Measurements from ENCODE around the gene GGTLC1. TPM values are rescaled to one million over a fixed set of nuclear protein-coding genes. Genes with fewer than 3 reads are reported as not detected.

GGTLC1 gene
- total RNA-seq, 1 donor from 2014 or later: not detected

- DNase-seq (ENCODE audit: low spot score in 2 of 2): no peak
- Histone ChIP-seq H3K4me1 (no peaks in the 10 kb centered on the region), H3K9me3 (no peaks in the 10 kb centered on the region), H3K36me3 (no peaks in the 10 kb centered on the region), H3K4me3 (no peak overlapping the region), H3K27me3 (no peaks in the 10 kb centered on the region), H3K27ac (no peak overlapping the region)
- intact Hi-C loops (cut with DNase I): no loop called here
- no peak for TF ChIP-seq CTCF (IDR thresholded peaks at IDR 0.05)
These were observed 34.1 kb upstream of the GGTLC1 start for GRCh38 chr20:24022621-24023180.

GRCh38 chr20:24018796-24019195 is 30.2 kb upstream of the GGTLC1 start:
- Histone ChIP-seq H3K4me3 (no peak overlapping the region), H3K4me1 (no peaks in the 10 kb centered on the region), H3K27ac (no peak overlapping the region), H3K27me3 (no peaks in the 10 kb centered on the region), H3K36me3 (no peaks in the 10 kb centered on the region), H3K9me3 (no peaks in the 10 kb centered on the region)
- no peak for TF ChIP-seq CTCF (IDR thresholded peaks at IDR 0.05)
- intact Hi-C loops (cut with DNase I): no loop called here
- no peak for DNase-seq (ENCODE audit: low spot score in 2 of 2)

GRCh38 chr20:24017458-24017755 is 28.8 kb upstream of the GGTLC1 start:
- no peak for TF ChIP-seq CTCF (IDR thresholded peaks at IDR 0.05)
- Histone ChIP-seq H3K4me1 (no peaks in the 10 kb centered on the region), H3K4me3 (no peak overlapping the region), H3K27me3 (no peaks in the 10 kb centered on the region), H3K36me3 (no peaks in the 10 kb centered on the region), H3K27ac (no peak overlapping the region), H3K9me3 (no peaks in the 10 kb centered on the region)
- intact Hi-C loops (cut with DNase I): no loop called here
- no peak for DNase-seq (ENCODE audit: low spot score in 2 of 2)

GRCh38 chr20:24016607-24017457 is 28.3 kb upstream of the GGTLC1 start:
- H3K4me1 ChIP-seq: no peaks in the 10 kb centered on the region
- TF ChIP-seq CTCF (IDR thresholded peaks at IDR 0.05): no peak
- H3K4me3 ChIP-seq: no peak overlapping the region
- H3K27me3 ChIP-seq: no peaks in the 10 kb centered on the region
- no peaks in the 10 kb centered on the region for H3K36me3 ChIP-seq
- no peak for DNase-seq (ENCODE audit: low spot score in 2 of 2)
- intact Hi-C loops (cut with DNase I): no loop called here
- no peak overlapping the region for H3K27ac ChIP-seq
- H3K9me3 ChIP-seq: no peaks in the 10 kb centered on the region

GRCh38 chr20:24013953-24014352 is 25.4 kb upstream of the GGTLC1 start:
- H3K27me3 ChIP-seq: no peaks in the 10 kb centered on the region
- H3K36me3 ChIP-seq: no peaks in the 10 kb centered on the region
- intact Hi-C loops (cut with DNase I): no loop called here
- no peak for TF ChIP-seq CTCF (IDR thresholded peaks at IDR 0.05)
- no peak overlapping the region for H3K4me3 ChIP-seq
- H3K4me1 ChIP-seq: no peaks in the 10 kb centered on the region
- DNase-seq (ENCODE audit: low spot score in 2 of 2): no peak
- H3K9me3 ChIP-seq: no peaks in the 10 kb centered on the region
- no peak overlapping the region for H3K27ac ChIP-seq
